C4-2B (cell line): Measurements from ENCODE around the gene MRPL3.

Experiments used
- H3K27ac ChIP-seq: fragments of 450-650 bp; 2 replicates; pipeline ENCODE4 v1.5.1; 2017
- CTCF ChIP-seq: fragments of 450-650 bp; conservative IDR thresholded peaks from 2 replicates; pipeline ENCODE4 v1.5.1; 2017; ENCODE audit warnings: mild to moderate bottlenecking
- ZFX ChIP-seq: fragments of 450-650 bp; IDR thresholded peaks from 2 replicates; pipeline ENCODE4 v1.6.1; 2017

MRPL3 gene

GRCh38 chr3:131502530-131503319 is at the start of gene MRPL3:
Gene MRPL3, minus strand, starts transcription at chr3:131502971. Its CDS starts 150 bp downstream, at chr3:131502821.
- H3K27ac ChIP-seq: peak within 1 kb of the TSS; percentile 92
- TF ChIP-seq ZFX (peak; percentile 97), CTCF (no peak)

GRCh38 chr3:131551761-131552160 is 49.0 kb upstream of the MRPL3 start:
- no peak overlapping the region for H3K27ac ChIP-seq
- no peak for TF ChIP-seq ZFX
- TF ChIP-seq CTCF: no peak

- no peak overlapping the region for H3K27ac ChIP-seq
- TF ChIP-seq ZFX (no peak), CTCF (no peak)
These were observed 48.0 kb upstream of the MRPL3 start for GRCh38 chr3:131550562-131551465.

- no peak overlapping the region for H3K27ac ChIP-seq
- TF ChIP-seq CTCF: peak; percentile 87
- TF ChIP-seq ZFX: no peak
These were observed 46.6 kb upstream of the MRPL3 start for GRCh38 chr3:131549340-131549739.

- TF ChIP-seq CTCF: no peak
- no peak for TF ChIP-seq ZFX
- H3K27ac ChIP-seq: no peak overlapping the region
These were observed 44.8 kb upstream of the MRPL3 start for GRCh38 chr3:131547585-131547984.

- H3K27ac ChIP-seq: no peak overlapping the region
- TF ChIP-seq CTCF: no peak
- no peak for TF ChIP-seq ZFX
These were observed 43.7 kb upstream of the MRPL3 start for GRCh38 chr3:131546441-131546840.

- TF ChIP-seq ZFX (no peak), CTCF (no peak)
- no peak overlapping the region; the same call in 1 of the 2 replicates for H3K27ac ChIP-seq
These were observed 41.8 kb upstream of the MRPL3 start for GRCh38 chr3:131544557-131544956.
